Frontal cortex (tissue), 4 donors: Measurements from ENCODE around the gene ENTR1. TPM values are rescaled to one million over a fixed set of nuclear protein-coding genes. Genes with fewer than 3 reads are reported as not detected.
"Not testable (repeated sequence)": the region's sequence is repeated elsewhere in the genome, so short reads cannot be mapped to it uniquely, and the experiment has no call there.

Experiments
- DNase-seq, 2 donors: peaks; one replicate each; pipeline ENCODE4 v3.0.0; 2012; ENCODE audit warnings: low spot score in 2 of 2
- FAIRE-seq: peaks from 2 replicates; lab custom pipeline; 2012; peaks lifted over from hg19 to GRCh38; lab: Jason Lieb, UNC
- total RNA-seq: library from RNA; depleted of rRNA; stranded (reverse); fragments of >200 nt; gene quantifications from one replicate; pipeline ENCODE4 v1.2.3, GENCODE V29; 2014
- donor health status: control.
- donor health status: control.
- donor health status: control.

The ENTR1 gene
- total RNA-seq, 1 donor from 2014 or later = 20.0 TPM

DNA sequence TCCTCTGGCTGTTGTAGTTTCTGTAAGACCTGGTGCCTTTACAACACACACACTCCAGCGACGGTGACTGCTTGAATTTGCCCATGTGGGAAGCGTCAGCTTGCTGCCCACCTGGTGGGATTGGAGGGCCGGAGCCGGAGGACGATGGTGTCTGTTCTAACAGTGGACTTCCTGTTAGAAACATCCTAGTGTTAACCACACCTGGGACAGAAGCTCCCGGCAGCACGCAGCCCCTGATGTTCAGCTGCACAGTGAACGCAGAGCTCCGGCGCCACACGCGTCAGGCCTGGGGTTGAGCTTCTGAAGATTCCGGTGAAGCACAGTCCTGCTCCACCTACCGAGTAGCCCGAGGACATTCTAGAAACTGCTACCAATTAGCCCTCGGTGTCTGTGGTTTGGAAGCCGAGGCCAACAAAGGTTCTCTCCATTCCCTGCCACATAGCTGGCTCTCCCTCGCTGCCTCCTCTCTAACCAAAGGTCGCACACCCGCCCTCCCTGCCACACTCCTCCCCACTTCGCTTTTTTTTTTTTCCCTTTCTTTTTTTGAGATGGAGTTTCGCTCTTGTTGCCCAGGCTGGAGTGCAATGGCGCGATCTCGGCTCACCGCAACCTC, 14.4 kb upstream of the ENTR1 start:
- FAIRE-seq (no peak), DNase-seq (no peak)

- FAIRE-seq (no peak), DNase-seq (no peak)
Measured at GRCh38 chr9:136423432-136424146, 13.2 kb upstream of the ENTR1 start.

- FAIRE-seq (no peak), DNase-seq (no peak)
Measured at GRCh38 chr9:136422876-136423275, 12.5 kb upstream of the ENTR1 start.

DNA sequence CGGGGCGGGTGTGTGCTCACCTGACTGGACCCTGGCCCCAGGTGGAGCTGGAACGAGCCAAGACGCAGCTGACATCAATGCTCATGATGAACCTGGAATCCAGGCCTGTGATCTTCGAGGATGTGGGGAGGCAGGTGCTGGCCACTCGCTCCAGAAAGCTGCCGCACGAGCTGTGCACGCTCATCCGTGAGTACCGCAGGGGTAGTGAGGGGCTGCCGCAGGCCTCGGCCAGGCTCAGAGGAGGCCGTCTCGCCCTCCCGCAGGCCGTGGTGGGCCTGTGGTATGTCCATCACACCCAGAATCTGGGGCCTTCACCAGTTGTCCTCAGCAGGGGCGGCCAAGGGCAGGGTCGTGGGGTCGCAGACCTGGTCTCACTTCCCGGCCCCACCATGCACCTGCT, 11.4 kb upstream of the ENTR1 start:
- FAIRE-seq = no peak

GRCh38 chr9:136419092-136419420, 8.6 kb upstream of the ENTR1 start:
- FAIRE-seq (no peak), DNase-seq (no peak)

More for the DNA sequence above, 11.4 kb upstream of the ENTR1 start:
- DNase-seq = no peak

DNA sequence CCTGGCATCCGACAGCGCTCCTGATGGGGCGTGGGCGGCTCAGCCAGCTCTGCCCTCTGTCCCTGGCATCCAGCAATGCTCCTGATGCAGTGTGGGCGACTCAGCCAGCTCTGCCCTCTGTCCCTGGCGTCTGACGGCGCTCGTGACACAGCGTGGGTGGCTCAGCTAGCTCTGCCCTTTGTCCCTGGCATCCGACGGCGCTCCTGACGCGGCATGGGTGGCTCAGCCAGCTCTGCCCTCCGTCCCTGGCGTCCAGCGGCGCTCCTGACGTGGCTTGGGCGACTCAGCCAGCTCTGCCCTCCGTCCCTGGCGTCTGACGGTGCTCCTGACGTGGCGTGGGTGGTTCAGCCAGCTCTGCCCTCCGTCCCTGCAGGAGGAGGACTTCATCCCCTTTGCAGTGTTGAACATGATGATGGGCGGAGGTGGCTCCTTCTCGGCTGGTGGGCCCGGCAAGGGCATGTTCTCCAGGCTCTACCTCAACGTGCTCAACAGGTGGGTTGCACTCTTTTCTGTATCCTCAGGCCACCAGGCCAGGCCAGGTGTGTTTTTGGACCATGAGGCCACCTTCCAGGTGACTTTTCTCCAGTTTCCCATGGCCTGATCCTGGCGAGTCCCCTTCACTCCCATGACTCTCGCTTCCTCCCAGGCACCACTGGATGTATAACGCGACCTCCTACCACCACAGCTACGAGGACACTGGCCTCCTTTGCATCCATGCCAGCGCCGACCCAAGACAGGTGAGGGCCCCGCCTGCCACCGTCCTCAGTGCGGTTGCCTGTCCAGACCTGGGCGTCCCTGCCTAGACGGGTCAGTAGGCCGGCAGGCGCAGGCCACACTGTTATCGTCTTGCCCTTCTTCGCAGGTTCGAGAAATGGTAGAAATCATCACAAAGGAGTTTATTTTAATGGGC, 8.0 kb upstream of the ENTR1 start:
- no peak for DNase-seq
- no peak for FAIRE-seq

DNA sequence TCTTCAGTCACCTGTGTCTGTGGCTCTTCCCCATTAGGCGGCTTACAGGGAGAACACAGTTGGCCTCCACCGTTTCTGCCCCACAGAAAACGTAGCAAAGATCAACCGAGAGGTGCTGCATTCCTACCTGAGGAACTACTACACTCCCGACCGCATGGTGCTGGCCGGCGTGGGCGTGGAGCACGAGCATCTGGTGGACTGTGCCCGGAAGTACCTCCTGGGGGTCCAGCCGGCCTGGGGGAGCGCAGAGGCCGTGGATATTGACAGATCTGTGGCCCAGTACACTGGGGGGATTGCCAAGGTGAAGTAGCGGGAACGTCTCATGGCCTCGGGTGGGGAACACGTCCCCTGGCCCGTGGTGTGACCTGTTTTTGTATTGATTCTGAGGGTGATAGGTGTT, 6.5 kb upstream of the ENTR1 start:
- no peak for FAIRE-seq
- DNase-seq = no peak

DNA sequence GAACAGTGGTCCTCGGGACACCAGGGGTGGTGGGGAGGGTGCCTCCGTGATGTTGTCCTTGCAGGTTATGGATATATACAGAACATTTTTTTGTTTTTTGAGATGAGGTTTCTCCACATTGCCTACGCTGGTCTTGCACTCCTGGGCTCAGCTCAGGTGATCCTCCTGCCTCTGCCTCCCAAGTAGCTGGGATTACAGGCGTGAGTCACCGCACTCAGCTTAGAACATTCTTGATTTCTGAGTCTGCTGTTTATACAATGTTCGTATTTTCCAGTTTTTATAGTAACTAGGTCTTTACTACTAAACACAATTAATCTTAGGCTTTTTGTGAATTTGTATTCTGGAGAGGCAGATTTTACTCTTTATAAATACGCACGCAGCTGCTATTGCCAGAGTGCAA, 6.0 kb upstream of the ENTR1 start:
- DNase-seq (no peak), FAIRE-seq (no peak)

DNA sequence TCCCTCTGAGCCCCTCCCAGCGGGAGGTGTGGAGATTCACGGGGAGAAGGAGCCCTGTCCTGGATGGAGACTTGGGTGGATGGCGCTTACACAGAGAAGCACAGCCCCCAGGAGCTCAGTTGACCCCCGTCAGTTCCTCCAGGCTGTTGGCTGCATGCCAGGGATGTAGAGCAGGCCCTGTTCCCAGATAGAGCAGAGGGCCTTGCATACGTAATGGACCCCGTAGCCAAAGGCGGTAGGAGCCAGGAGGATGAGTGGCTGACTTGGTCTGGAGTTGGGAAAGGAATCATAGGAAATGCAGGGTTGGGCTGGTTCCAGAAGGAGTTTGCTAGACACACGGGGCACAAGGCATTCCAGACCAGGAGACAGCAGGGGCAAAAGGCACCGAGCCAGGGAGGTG, 2.5 kb upstream of the ENTR1 start:
- no peak for DNase-seq
- FAIRE-seq = no peak

- DNase-seq (no peak), FAIRE-seq (no peak)
Measured at GRCh38 chr9:136411378-136411777, 964 bp upstream of the ENTR1 start.

- peak in 1 of 2 donors; percentile 62 for DNase-seq
- no peak for FAIRE-seq
Measured at GRCh38 chr9:136409557-136410455, 608 bp downstream of the ENTR1 start.

DNA sequence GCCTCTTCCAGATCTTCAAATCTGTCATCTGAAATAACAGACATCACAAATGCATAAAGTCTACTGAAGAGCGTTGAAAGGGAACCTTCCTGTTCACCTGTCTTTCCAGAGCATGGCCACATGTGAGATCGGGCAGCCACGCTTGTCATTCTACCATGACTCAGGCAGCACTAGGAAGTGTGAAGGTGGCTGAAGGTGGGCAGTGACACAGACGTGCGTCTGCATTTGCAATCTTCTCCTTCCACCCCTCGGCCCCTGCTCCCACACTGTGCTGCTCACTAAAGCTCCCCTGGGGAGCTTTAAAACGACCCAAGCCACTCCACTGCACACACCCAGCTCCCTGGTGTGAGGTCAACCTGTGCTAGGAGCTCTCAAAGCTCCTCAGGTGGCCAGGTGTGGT, 2.5 kb downstream of the ENTR1 start:
- FAIRE-seq (no peak), DNase-seq (no peak)

DNA sequence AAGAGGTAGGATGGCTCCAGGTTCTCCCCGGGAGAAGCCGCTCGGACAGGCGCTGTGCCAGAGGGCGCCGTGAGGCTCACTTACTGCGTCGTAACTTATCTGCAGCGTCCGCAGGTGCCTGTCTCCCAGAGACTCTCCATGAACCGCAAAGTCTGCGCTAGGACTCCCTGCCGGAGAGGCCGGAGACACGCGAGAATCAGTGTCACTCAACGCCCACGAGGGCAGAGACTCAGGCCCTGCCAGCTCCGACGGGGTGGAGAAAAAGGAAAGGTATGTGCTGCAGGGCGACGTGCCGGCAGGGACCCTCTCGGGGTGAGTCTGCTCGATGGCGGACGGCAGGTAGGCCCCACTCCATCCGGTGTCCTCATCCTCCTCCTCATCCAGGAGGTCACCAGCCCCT, 3.4 kb downstream of the ENTR1 start:
- FAIRE-seq, DNase-seq: not testable (repeated sequence)

- not testable (repeated sequence) for DNase-seq, FAIRE-seq
Measured at GRCh38 chr9:136405904-136406303, 4.5 kb downstream of the ENTR1 start.

- DNase-seq = no peak
- no peak for FAIRE-seq
Measured at GRCh38 chr9:136405481-136405880, 4.9 kb downstream of the ENTR1 start.

DNA sequence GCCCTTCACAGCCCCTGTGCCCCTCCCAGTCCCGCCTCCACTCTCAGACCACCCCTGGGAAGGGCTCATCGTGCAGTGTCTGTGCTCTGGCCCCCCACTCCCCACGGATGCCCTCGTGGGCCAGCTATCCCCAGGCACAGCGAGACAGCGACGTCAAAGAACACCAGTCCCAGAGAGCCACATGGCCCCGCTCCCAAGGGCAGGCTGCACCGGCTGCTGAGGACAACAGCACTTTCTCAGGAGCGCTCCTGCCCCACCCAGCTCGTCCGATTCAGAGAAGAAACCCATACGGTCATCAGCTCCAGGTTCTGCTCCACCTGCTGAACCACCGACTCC, 5.6 kb downstream of the ENTR1 start:
- FAIRE-seq = no peak
- DNase-seq = no peak

DNA sequence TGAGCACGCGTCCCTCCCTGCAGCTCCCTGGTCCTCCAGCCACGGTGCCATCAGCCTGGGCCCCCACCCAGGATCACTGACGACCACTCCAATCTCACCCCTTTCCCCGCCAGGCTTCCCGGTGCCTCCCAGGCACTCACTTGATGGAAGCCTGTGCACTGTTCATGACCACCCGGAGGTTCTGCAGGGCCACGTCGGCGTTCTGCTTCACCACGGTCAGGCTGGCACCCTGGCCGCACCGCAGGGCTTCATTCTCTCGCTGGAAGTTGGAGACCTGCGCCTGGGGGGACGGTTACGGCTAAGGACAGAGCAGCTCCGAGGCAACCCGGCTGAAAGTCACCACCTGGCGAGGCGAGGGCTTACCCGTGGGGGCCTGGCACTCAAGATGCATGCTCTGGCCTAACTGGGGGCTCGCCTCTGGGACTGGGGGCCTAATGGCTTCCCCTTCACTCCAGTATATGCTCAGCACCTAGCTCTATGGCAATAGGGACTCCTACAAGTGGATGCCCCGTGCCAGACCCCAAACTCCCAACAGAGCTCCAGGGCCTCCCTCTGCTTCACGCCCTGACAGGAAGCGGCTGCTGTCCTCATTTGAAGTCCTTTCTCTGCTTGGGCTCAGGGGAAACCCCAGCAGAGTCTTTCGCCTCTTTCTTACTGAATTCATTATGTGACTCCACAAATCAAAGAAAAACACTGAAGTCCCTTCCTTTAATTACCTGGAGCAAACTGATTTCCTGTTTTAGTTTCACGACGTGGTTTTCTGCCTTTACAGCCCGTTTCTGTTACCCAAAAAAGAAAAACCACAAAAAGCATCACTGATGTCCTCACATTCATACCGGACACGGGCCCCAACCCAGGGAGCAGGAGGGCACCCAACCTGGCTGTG, 6.3 kb downstream of the ENTR1 start:
- FAIRE-seq (no peak), DNase-seq (no peak)

GRCh38 chr9:136403538-136403914, 6.9 kb downstream of the ENTR1 start:
- DNase-seq (no peak), FAIRE-seq (no peak)

- no peak for FAIRE-seq
Measured at GRCh38 chr9:136402067-136402466, 8.3 kb downstream of the ENTR1 start.

More at GRCh38 chr9:136402067-136402466, 8.3 kb downstream of the ENTR1 start:
- DNase-seq = no peak
